Esophagus muscularis mucosa (tissue), 4 donors: Measurements from ENCODE around the gene RNMT.

ENCODE experiments used
- EP300 ChIP-seq: sonication (generic); formaldehyde crosslinking; IDR thresholded peaks from one replicate; pipeline ENCODE4 v1.6.1; 2017; ENCODE audit warnings: antibody characterized with exemption
- POLR2A ChIP-seq: fragments of 450-650 bp; IDR thresholded peaks from one replicate; pipeline ENCODE4 v1.6.1; 2017; ENCODE audit warnings: antibody characterized with exemption, moderate library complexity, mild to moderate bottlenecking, low read depth
- TF ChIP-seq, protein P1 (sequence below), 3 experiments: fragments of 200-600 bp in 2 of 3; fragments of 450-650 bp in 1 of 3; sonication (generic) in 2 of 3; IDR thresholded peaks; one replicate each; pipeline ENCODE4 v1.5.1; 2017 to 2019; ENCODE audit warnings: antibody characterized with exemption in 3 of 3, mild to moderate bottlenecking in 2 of 3, moderate library complexity in 1 of 3

DNA sequence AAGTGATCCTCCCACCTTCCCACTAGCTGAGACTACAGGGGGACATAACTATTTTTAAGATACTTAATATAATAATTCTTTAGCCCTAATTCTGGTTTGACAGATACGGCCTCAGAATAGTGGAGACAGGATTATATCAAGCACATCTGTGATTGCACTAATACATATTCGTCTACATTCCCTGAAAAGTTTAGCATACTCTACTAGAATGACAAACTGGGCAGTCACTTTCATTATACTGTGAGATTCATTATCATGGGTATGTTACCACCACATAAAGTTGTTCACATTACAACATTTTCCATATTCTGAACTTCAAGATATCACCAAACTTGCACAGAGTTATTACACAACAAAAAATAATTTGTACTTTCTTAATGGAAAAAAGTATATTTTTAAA is 11.1 kb upstream of the RNMT start:
- TF ChIP-seq POLR2A, result no peak
- TF ChIP-seq EP300, result no peak
- TF ChIP-seq, protein P1, sequence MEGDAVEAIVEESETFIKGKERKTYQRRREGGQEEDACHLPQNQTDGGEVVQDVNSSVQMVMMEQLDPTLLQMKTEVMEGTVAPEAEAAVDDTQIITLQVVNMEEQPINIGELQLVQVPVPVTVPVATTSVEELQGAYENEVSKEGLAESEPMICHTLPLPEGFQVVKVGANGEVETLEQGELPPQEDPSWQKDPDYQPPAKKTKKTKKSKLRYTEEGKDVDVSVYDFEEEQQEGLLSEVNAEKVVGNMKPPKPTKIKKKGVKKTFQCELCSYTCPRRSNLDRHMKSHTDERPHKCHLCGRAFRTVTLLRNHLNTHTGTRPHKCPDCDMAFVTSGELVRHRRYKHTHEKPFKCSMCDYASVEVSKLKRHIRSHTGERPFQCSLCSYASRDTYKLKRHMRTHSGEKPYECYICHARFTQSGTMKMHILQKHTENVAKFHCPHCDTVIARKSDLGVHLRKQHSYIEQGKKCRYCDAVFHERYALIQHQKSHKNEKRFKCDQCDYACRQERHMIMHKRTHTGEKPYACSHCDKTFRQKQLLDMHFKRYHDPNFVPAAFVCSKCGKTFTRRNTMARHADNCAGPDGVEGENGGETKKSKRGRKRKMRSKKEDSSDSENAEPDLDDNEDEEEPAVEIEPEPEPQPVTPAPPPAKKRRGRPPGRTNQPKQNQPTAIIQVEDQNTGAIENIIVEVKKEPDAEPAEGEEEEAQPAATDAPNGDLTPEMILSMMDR (IDR thresholded peaks at IDR 0.05), result no peak
